ENCODE measurements around the gene AHI1.
"Not testable (repeated sequence)": the region's sequence is repeated elsewhere in the genome, so short reads cannot be mapped to it uniquely, and the experiment has no call there.

Gene AHI1

GRCh38 chr6:135506270-135506997 lies 8.9 kb upstream of the AHI1 start:
- peak in 2 of 58 donors; percentile 2 to 6 for DNase-seq

DNA sequence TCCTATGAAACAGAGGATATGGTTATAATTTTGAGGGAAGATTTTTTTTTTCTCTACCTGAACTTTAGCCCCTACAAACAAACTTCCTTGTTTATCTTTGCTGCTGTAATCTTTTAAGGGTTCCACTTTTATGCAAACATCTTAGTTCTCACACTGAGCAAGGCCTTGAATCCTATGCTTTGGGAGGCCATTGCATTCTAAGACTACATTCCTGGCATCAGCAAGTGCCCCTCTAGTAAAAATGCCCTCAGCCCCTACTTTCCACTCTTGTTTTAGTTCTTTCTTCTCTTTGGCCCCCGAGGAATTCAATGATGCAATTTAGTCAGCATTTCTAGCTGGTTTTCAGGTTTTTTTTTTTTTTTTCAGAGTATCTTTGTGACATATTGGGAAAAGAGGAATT lies 8.1 kb upstream of the AHI1 start:
- DNase-seq, result no peak

- DNase-seq, result no peak
Observed at GRCh38 chr6:135505222-135505621, 7.7 kb upstream of the AHI1 start.

DNA sequence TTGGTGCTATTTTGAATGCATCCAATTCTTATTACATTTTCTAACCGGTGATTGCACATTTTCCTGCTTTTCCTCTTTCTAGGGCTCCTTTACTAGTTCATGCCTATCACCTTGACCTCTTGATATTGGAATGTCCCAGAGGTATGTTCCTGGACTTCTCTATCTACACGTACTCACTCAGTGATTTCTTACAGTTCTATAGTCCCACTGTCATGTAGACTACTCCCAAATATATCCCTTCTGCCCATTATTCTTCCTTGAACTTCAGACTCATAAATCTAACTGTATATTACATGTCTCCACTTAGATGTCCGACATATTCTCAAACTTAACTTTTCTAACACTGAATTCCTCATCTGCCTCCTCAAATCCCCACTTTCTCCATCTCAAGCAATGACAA lies 7.2 kb upstream of the AHI1 start:
- DNase-seq, result no peak

DNA sequence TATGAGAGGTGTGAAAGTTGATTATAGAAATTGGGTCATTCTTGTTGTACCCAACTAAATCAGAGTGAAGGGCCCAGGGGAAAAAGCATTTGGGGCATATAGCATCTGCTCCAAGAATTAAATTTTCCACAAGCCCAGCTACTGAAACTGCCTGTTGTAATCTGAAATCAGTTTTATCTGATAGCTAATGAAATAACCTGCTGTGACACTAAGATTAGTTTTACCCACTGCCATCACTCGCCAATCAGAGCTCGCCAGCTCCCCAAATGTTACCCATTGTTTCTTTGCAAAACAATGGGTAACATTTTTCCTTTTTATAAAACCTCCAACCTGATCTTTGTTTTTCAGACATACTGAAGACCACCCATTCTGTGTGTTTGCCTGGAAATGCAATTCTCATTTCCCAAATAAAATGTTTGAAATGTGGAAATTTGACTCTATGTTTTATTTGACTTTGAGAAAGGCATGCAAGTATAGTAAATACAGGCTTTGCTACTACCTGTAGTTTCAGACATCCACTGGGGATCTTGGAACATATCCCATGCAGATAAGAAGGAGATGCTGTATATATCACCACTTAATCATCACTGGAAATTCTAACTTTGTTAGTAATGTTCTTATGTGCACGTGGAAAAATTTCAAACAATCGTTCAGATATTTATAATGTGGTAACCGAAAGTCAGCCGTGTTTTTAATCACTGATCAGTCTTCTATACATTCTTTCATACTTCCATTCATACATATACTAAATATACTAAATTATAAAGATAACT lies 6.3 kb upstream of the AHI1 start:
- DNase-seq, result no peak

GRCh38 chr6:135499441-135500340 lies 2.2 kb upstream of the AHI1 start:
- DNase-seq, result no peak

DNA sequence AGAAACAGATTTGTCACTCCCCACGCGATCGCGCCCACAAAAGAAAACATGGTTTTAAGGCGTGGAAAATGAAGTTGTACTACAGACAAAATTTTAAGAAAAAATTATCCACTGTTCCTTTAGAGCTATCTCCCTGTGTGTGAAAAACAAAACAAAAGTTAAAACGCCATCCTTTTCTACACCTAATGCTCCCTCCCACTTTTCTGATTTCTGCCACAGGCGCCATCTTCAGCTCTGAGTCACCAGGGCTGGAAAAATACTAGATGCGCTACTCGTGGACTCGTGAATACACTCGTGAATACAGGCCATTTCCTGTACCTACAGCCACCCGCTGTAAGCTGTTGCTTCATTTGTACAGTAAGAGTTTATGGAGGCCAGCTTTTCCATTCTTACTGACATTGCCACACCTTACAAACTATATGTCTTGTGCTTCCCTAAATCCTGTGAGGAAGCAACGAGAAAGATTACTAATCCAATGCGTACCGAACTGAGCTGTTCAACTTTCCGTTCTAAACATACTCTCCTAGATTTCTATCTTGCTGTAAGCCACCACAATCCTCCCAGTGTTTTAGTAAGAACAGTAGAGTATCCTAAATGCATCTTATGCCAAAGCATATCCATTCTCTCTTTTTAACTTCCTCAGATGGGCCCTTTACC lies 773 bp upstream of the AHI1 start:
- peak in 55 of 58 donors; percentile 4 to 74 (median 37) for DNase-seq

GRCh38 chr6:135496800-135497411 lies 634 bp downstream of the AHI1 start:
- DNase-seq, result no peak

GRCh38 chr6:135493218-135493961 lies 4.2 kb downstream of the AHI1 start:
- no peak for DNase-seq

- no peak for DNase-seq
Observed at GRCh38 chr6:135490381-135490780, 7.2 kb downstream of the AHI1 start.

DNA sequence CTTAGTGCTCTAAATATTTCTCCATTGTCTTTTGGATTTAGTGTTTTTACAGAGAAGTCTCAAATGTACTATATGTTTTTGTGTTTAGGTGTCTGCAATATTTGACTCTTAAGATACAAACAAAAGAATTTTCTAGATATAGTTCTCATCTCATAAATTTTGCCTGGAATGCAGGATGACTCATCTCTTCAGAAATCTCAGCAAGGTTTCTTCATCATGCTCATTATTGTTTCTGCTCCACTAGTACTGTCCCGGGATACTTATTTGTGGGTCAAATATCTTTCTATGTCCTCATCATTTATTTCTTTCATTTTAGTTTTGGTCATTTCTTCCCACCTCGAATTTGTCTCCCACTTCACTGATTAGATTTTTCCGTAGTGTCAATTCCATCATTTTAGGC lies 9.5 kb downstream of the AHI1 start:
- DNase-seq, result no peak

- DNase-seq, result not testable (repeated sequence)
Observed at GRCh38 chr6:135483903-135484302, 13.6 kb downstream of the AHI1 start.

GRCh38 chr6:135481783-135482369 lies 15.7 kb downstream of the AHI1 start:
- DNase-seq, result no peak

DNA sequence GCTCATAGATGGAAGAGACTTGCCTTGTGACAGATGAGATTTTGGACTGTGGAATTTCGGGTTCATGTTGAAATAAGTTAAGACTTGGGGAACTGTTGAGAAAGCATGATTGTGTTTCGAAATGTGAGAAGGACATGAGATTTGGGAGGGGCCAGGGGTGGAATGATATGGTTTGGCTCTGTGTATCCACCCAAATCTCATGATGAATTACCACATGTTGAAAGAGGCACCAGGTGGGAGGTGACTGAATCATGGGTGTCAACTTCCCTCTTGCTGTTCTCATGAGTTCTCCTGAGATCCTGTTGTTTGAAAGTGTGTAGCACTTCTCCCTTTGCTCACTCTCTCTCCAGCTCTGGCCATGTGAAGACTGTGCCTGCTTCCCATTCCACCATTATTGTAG lies 17.9 kb downstream of the AHI1 start:
- DNase-seq, result no peak

DNA sequence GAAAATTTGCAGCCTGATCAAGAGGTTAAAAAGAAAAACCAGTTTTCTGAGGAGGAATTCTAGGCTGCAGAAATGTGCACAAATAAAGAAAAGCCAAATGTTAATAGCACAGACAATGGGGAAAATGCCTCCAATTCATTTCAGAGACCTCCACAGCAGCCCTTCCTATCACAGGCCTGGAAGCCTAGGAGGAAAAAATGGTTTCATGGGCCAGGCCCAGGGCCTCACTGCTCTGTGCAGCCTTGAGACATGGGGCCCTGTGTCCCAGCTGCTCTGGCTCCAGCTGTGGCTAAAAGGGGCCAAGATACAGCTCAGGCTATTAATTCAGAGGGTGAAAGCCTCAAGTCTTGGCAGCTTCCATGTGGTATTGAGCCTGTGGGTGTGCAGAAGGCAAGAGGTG lies 18.9 kb downstream of the AHI1 start:
- DNase-seq, result no peak

- no peak for DNase-seq
Observed at GRCh38 chr6:135475292-135475886, 22.2 kb downstream of the AHI1 start.

GRCh38 chr6:135474362-135474761 lies 23.2 kb downstream of the AHI1 start:
- DNase-seq, result no peak

DNA sequence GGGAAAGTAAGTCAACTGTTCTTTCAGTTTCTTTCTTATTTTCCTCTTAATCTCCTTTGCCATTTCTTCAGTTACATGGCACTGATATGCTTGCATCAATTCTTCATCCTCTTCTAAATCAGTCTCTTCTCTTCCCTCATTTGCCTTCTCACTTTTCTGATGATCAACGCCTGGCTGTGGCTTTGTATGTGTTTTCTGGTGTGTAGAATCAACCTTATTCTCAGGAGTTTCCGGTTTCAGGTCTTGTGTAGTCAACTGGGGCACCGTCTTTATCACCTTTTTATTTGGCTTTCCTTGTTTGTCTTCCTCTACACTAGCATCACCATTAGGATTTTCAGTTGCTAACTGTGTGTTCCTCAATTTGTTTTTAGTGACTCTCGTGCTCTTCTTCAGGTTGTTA lies 31.6 kb downstream of the AHI1 start:
- no peak for DNase-seq

- DNase-seq, result no peak
Observed at GRCh38 chr6:135465307-135465706, 32.2 kb downstream of the AHI1 start.
